ENCODE data around the gene IL17A. TPM values are rescaled to one million over a fixed set of nuclear protein-coding genes. Genes with fewer than 3 reads are reported as not detected.

The IL17A gene
- total RNA-seq (2014; rRNA removed; shearing (Covaris generic)) = not detected in 2 replicates

GRCh38 chr6:52186075-52186474 is at the start of gene IL17A:
TSS of gene IL17A (plus strand) at chr6:52186375. CDS start at chr6:52186432, 57 bp downstream.
- Histone ChIP-seq H3K27me3 (replicated peaks) (0 out of 2 replicates have a peak, but pooled peaks cover 6% of the 10 kb centered on the region), H3K4me3 (no peak within 1 kb of the TSS), H3K27ac (no peak within 1 kb of the TSS), H3K4me1 (replicated peaks) (no peaks in the 10 kb centered on the region), H3K36me3 (no peaks in the 10 kb centered on the region), H3K9me3 (replicated peaks) (no peaks in the 10 kb centered on the region)
- no peak for DNase-seq (ENCODE audit: low read depth in 1 of 2, low spot score in 2 of 2)

- Histone ChIP-seq H3K27me3 (replicated peaks) (peaks cover 8% of the 10 kb centered on the region), H3K4me1 (replicated peaks) (no peaks in the 10 kb centered on the region), H3K9me3 (replicated peaks) (no peaks in the 10 kb centered on the region), H3K27ac (no peak overlapping the region), H3K36me3 (no peaks in the 10 kb centered on the region), H3K4me3 (no peak overlapping the region)
- DNase-seq (ENCODE audit: low read depth in 1 of 2, low spot score in 2 of 2) = no peak
Measured at GRCh38 chr6:52136934-52137467, 49.2 kb upstream of the IL17A start.

- Histone ChIP-seq H3K27ac (no peak overlapping the region), H3K4me1 (replicated peaks) (no peaks in the 10 kb centered on the region), H3K27me3 (replicated peaks) (peaks cover 8% of the 10 kb centered on the region), H3K9me3 (replicated peaks) (no peaks in the 10 kb centered on the region), H3K36me3 (no peaks in the 10 kb centered on the region), H3K4me3 (no peak overlapping the region)
- DNase-seq (ENCODE audit: low read depth in 1 of 2, low spot score in 2 of 2) = no peak
Measured at GRCh38 chr6:52138284-52138683, 47.9 kb upstream of the IL17A start.

- DNase-seq (ENCODE audit: low read depth in 1 of 2, low spot score in 2 of 2) = no peak
- H3K36me3 ChIP-seq = no peaks in the 10 kb centered on the region
- peaks cover 8% of the 10 kb centered on the region for H3K27me3 ChIP-seq (replicated peaks)
- no peaks in the 10 kb centered on the region for H3K9me3 ChIP-seq (replicated peaks)
- H3K27ac ChIP-seq = no peak overlapping the region
- no peaks in the 10 kb centered on the region for H3K4me1 ChIP-seq (replicated peaks)
- H3K4me3 ChIP-seq = no peak overlapping the region
Measured at GRCh38 chr6:52139985-52140680, 46.0 kb upstream of the IL17A start.

GRCh38 chr6:52141596-52141995 is 44.6 kb upstream of the IL17A start:
- H3K4me3 ChIP-seq = no peak overlapping the region
- H3K4me1 ChIP-seq (replicated peaks) = no peaks in the 10 kb centered on the region
- DNase-seq (ENCODE audit: low read depth in 1 of 2, low spot score in 2 of 2) = no peak
- no peaks in the 10 kb centered on the region for H3K36me3 ChIP-seq
- H3K27me3 ChIP-seq (replicated peaks) = peaks cover 10% of the 10 kb centered on the region; the same call in 1 of the 2 replicates
- no peak overlapping the region for H3K27ac ChIP-seq
- H3K9me3 ChIP-seq (replicated peaks) = no peaks in the 10 kb centered on the region

GRCh38 chr6:52142556-52142955 is 43.6 kb upstream of the IL17A start:
- no peaks in the 10 kb centered on the region for H3K9me3 ChIP-seq (replicated peaks)
- no peak overlapping the region for H3K27ac ChIP-seq
- H3K27me3 ChIP-seq (replicated peaks) = peaks cover 10% of the 10 kb centered on the region; the same call in 1 of the 2 replicates
- H3K36me3 ChIP-seq = no peaks in the 10 kb centered on the region
- no peak for DNase-seq (ENCODE audit: low read depth in 1 of 2, low spot score in 2 of 2)
- H3K4me1 ChIP-seq (replicated peaks) = no peaks in the 10 kb centered on the region
- H3K4me3 ChIP-seq = no peak overlapping the region

- no peaks in the 10 kb centered on the region for H3K36me3 ChIP-seq
- no peak overlapping the region for H3K27ac ChIP-seq
- no peaks in the 10 kb centered on the region for H3K9me3 ChIP-seq (replicated peaks)
- no peak for DNase-seq (ENCODE audit: low read depth in 1 of 2, low spot score in 2 of 2)
- no peaks in the 10 kb centered on the region for H3K4me1 ChIP-seq (replicated peaks)
- no peak overlapping the region for H3K4me3 ChIP-seq
- peaks cover 6% of the 10 kb centered on the region; the same call in 1 of the 2 replicates for H3K27me3 ChIP-seq (replicated peaks)
Measured at GRCh38 chr6:52143551-52143950, 42.6 kb upstream of the IL17A start.

GRCh38 chr6:52144196-52145076 is 41.7 kb upstream of the IL17A start:
- H3K9me3 ChIP-seq (replicated peaks) = no peaks in the 10 kb centered on the region
- no peak overlapping the region for H3K27ac ChIP-seq
- no peak for DNase-seq (ENCODE audit: low read depth in 1 of 2, low spot score in 2 of 2)
- peaks cover 5% of the 10 kb centered on the region; the same call in 1 of the 2 replicates for H3K27me3 ChIP-seq (replicated peaks)
- no peaks in the 10 kb centered on the region for H3K4me1 ChIP-seq (replicated peaks)
- H3K36me3 ChIP-seq = no peaks in the 10 kb centered on the region
- no peak overlapping the region for H3K4me3 ChIP-seq

- Histone ChIP-seq H3K9me3 (replicated peaks) (no peaks in the 10 kb centered on the region), H3K4me1 (replicated peaks) (no peaks in the 10 kb centered on the region), H3K36me3 (no peaks in the 10 kb centered on the region), H3K27me3 (replicated peaks) (peaks cover 2% of the 10 kb centered on the region; the same call in 1 of the 2 replicates), H3K4me3 (no peak overlapping the region), H3K27ac (no peak overlapping the region)
- DNase-seq (ENCODE audit: low read depth in 1 of 2, low spot score in 2 of 2) = no peak
Measured at GRCh38 chr6:52146851-52147445, 39.2 kb upstream of the IL17A start.

GRCh38 chr6:52149076-52149475 is 37.1 kb upstream of the IL17A start:
- 0 out of 2 replicates have a peak, but pooled peaks cover 2% of the 10 kb centered on the region for H3K27me3 ChIP-seq (replicated peaks)
- no peak overlapping the region for H3K4me3 ChIP-seq
- no peak for DNase-seq (ENCODE audit: low read depth in 1 of 2, low spot score in 2 of 2)

GRCh38 chr6:52149949-52150348 is 36.2 kb upstream of the IL17A start:
- no peaks in the 10 kb centered on the region for H3K36me3 ChIP-seq
- H3K27me3 ChIP-seq (replicated peaks) = 0 out of 2 replicates have a peak, but pooled peaks cover 2% of the 10 kb centered on the region
- no peak overlapping the region for H3K27ac ChIP-seq
- H3K4me3 ChIP-seq = no peak overlapping the region
- H3K4me1 ChIP-seq (replicated peaks) = no peaks in the 10 kb centered on the region
- H3K9me3 ChIP-seq (replicated peaks) = no peaks in the 10 kb centered on the region
- no peak for DNase-seq (ENCODE audit: low read depth in 1 of 2, low spot score in 2 of 2)

More at GRCh38 chr6:52149076-52149475, 37.1 kb upstream of the IL17A start:
- Histone ChIP-seq H3K36me3 (no peaks in the 10 kb centered on the region), H3K27ac (no peak overlapping the region), H3K4me1 (replicated peaks) (no peaks in the 10 kb centered on the region), H3K9me3 (replicated peaks) (no peaks in the 10 kb centered on the region)

- Histone ChIP-seq H3K4me1 (replicated peaks) (peaks cover 3% of the 10 kb centered on the region; the same call in 1 of the 2 replicates), H3K9me3 (replicated peaks) (no peaks in the 10 kb centered on the region), H3K4me3 (no peak overlapping the region), H3K36me3 (no peaks in the 10 kb centered on the region), H3K27me3 (replicated peaks) (no peaks in the 10 kb centered on the region), H3K27ac (no peak overlapping the region)
- DNase-seq (ENCODE audit: low read depth in 1 of 2, low spot score in 2 of 2) = no peak
Measured at GRCh38 chr6:52152070-52152423, 34.1 kb upstream of the IL17A start.

- Histone ChIP-seq H3K4me1 (replicated peaks) (peaks cover 3% of the 10 kb centered on the region; the same call in 1 of the 2 replicates), H3K27ac (no peak overlapping the region)
Measured at GRCh38 chr6:52152711-52153160, 33.4 kb upstream of the IL17A start.

More at GRCh38 chr6:52152711-52153160, 33.4 kb upstream of the IL17A start:
- no peak for DNase-seq (ENCODE audit: low read depth in 1 of 2, low spot score in 2 of 2)
- no peaks in the 10 kb centered on the region for H3K27me3 ChIP-seq (replicated peaks)
- no peaks in the 10 kb centered on the region for H3K9me3 ChIP-seq (replicated peaks)
- no peak overlapping the region for H3K4me3 ChIP-seq
- no peaks in the 10 kb centered on the region for H3K36me3 ChIP-seq
